WERI-Rb-1 (cell line): ENCODE measurements around the gene UNC13B.

ENCODE experiments used
- DNase-seq: peaks from one replicate; pipeline ENCODE4 v3.0.0-alpha.2; 2020
- H3K27ac ChIP-seq: fragments of 250-450 bp; sonication (Bioruptor Pico); 2 replicates; pipeline ENCODE4 v1.5.1; 2020; ENCODE audit warnings: mild to moderate bottlenecking, moderate library complexity
- H3K27me3 ChIP-seq: fragments of 250-450 bp; sonication (Bioruptor Pico); 2 replicates; pipeline ENCODE4 v1.5.1; 2021; ENCODE audit warnings: mild to moderate bottlenecking, low read depth, moderate library complexity; ENCODE audit not compliant: insufficient read depth, severe bottlenecking
- H3K36me3 ChIP-seq: fragments of 250-450 bp; sonication (Bioruptor Pico); 2 replicates; pipeline ENCODE4 v1.5.1; 2020; ENCODE audit warnings: mild to moderate bottlenecking, moderate library complexity
- H3K4me3 ChIP-seq: 2 replicates; pipeline ENCODE4 v1.5.1; 2011; ENCODE audit warnings: low read depth, mild to moderate bottlenecking, control low read depth, low read length
- H3K9me3 ChIP-seq: fragments of 250-450 bp; sonication (Bioruptor Pico); 2 replicates; pipeline ENCODE4 v1.5.1; 2021; ENCODE audit warnings: mild to moderate bottlenecking, moderate library complexity; ENCODE audit not compliant: severe bottlenecking
- TF ChIP-seq, protein P1 (sequence below): IDR thresholded peaks from 2 replicates; pipeline ENCODE4 v1.5.1; 2011; ENCODE audit warnings: low read depth, mild to moderate bottlenecking, control low read depth, inconsistent platforms, low read length

Gene UNC13B

DNA sequence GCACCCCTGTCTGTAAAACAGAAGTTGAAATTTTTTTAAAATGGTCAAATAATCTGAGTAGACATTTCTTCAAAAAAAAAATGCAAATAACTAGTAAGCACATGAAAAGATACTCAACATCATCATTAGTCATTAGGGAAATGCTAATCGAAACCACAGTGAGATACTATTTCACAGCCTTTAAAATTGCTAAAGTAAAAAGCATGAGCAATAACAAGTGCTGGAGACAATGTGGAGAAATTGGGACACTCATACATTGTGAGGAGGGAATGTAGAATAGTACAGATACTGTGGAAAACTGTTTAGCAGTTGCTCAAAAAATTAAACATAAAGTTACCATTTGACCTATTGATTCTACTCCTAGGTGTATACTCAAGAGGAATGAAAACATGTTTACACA is 269.7 kb downstream of the UNC13B start:
- no peak overlapping the region for H3K4me3 ChIP-seq
- TF ChIP-seq, protein P1, sequence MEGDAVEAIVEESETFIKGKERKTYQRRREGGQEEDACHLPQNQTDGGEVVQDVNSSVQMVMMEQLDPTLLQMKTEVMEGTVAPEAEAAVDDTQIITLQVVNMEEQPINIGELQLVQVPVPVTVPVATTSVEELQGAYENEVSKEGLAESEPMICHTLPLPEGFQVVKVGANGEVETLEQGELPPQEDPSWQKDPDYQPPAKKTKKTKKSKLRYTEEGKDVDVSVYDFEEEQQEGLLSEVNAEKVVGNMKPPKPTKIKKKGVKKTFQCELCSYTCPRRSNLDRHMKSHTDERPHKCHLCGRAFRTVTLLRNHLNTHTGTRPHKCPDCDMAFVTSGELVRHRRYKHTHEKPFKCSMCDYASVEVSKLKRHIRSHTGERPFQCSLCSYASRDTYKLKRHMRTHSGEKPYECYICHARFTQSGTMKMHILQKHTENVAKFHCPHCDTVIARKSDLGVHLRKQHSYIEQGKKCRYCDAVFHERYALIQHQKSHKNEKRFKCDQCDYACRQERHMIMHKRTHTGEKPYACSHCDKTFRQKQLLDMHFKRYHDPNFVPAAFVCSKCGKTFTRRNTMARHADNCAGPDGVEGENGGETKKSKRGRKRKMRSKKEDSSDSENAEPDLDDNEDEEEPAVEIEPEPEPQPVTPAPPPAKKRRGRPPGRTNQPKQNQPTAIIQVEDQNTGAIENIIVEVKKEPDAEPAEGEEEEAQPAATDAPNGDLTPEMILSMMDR: no peak
- H3K36me3 ChIP-seq: no peaks in the 10 kb centered on the region
- H3K9me3 ChIP-seq: no peaks in the 10 kb centered on the region
- H3K27me3 ChIP-seq: no peaks in the 10 kb centered on the region
- DNase-seq: no peak
- H3K27ac ChIP-seq: no peak overlapping the region

DNA sequence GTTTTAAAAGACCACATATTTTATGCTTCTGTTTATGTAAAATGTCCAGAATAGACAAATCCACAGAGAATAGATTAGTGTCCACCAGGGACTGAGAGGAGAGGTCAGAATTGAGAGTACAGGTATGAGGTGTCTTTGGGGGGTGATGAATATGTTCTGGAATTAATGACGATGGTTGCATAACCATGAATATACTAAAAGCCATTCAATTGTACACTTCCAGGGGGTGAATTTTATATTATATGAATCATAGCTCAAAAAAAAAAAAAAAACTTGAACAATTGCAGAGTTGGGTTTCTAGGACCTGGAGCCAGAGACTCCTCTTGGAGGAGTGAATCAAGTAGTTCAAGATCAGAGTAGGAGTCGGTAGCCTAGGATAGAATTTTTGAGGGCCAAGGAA is 270.3 kb downstream of the UNC13B start:
- Histone ChIP-seq H3K9me3 (no peaks in the 10 kb centered on the region), H3K27me3 (no peaks in the 10 kb centered on the region), H3K27ac (no peak overlapping the region), H3K4me3 (no peak overlapping the region), H3K36me3 (no peaks in the 10 kb centered on the region)
- TF ChIP-seq, protein P1: no peak
- DNase-seq: no peak

DNA sequence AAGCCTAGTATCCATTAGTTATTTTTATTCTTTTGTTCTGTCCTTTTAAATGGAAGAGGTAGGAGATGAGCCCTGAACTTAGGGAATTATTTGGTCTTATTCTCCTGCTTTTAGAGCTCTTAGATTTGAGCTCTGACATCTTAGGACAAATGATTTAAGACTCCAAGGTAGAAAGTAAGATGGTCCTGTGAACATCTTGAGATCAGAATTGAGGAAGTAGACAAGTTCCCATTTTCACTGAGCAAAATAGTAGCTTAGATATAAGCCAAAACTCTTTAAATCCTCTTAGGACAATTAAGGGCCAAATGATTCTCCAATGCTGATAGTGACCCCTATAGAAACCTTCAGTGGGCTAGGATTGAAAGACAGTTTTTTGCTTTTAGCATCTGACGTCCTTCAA is 275.1 kb downstream of the UNC13B start:
- H3K4me3 ChIP-seq: no peak overlapping the region
- no peaks in the 10 kb centered on the region for H3K27me3 ChIP-seq
- H3K36me3 ChIP-seq: no peaks in the 10 kb centered on the region
- DNase-seq: no peak
- TF ChIP-seq, protein P1: no peak
- H3K9me3 ChIP-seq: no peaks in the 10 kb centered on the region
- H3K27ac ChIP-seq: no peak overlapping the region

DNA sequence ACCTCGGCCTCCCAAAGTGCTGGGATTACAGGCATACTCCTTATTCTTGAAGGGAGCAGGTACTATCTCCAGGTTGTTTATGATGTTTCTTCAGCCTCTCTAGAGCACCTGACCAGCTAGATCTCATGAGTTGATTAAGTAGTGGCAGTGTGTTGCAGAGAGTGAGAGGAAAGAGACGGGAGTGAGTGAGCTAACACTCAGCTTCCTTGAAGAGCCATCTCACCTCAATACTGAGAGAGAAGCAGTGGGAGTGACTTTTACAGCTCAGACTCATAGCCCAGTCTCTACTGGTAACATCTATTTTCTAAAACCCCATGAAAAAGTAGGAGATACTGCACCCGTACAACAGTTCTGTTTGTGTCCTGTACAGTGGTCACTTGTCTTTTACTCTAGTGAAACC is 284.2 kb downstream of the UNC13B start:
- no peak overlapping the region for H3K4me3 ChIP-seq
- H3K9me3 ChIP-seq: no peaks in the 10 kb centered on the region
- no peaks in the 10 kb centered on the region for H3K36me3 ChIP-seq
- no peaks in the 10 kb centered on the region for H3K27me3 ChIP-seq
- no peak overlapping the region for H3K27ac ChIP-seq
- TF ChIP-seq, protein P1: no peak
- DNase-seq: no peak

DNA sequence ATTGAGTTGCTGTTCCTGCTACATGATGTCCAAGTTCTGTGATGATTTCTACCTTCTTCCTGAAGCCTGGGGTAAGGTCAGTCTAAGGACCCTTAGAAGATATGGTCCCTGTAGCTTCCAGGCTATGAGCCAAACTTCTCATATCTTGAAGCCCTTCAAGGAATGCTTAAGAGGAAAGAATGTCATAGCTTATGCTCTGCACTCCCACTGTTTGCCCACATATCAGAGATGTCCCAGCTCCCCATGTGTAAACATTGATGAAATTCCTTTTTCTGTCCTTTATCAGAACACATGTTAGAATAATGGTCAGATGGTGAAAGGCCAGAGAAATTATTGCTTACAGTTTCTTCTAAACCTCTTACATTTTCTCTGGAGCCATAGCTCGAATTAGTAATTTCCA is 286.7 kb downstream of the UNC13B start:
- Histone ChIP-seq H3K9me3 (no peaks in the 10 kb centered on the region), H3K36me3 (no peaks in the 10 kb centered on the region), H3K27ac (no peak overlapping the region), H3K4me3 (no peak overlapping the region), H3K27me3 (no peaks in the 10 kb centered on the region)
- no peak for DNase-seq
- TF ChIP-seq, protein P1: no peak

DNA sequence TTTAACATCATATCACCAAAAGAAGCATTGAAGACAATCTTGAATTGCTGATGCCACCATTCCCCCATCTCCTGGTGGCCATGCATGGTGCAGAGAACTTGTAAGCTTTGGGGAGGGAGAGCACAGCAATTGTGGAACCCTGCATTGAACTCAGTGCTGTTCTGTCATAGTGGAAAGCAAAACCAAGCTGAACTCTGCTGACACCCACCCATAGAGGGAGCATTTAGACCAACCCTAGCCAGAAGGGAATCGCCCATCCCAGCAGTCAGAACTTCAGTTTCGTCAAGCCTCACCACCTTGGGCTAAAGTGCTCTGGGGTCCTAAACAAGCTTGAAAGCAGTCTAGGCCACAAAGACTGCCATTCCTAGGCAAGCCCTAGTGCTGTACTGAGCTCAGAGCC is 290.7 kb downstream of the UNC13B start:
- H3K4me3 ChIP-seq: no peak overlapping the region
- DNase-seq: no peak
- H3K9me3 ChIP-seq: peaks cover 4% of the 10 kb centered on the region
- no peak overlapping the region for H3K27ac ChIP-seq
- no peaks in the 10 kb centered on the region for H3K27me3 ChIP-seq
- TF ChIP-seq, protein P1: peak; percentile 39; the same call in 1 of the 2 replicates
- no peaks in the 10 kb centered on the region for H3K36me3 ChIP-seq
